HG03060 (cell line): Measurements from ENCODE around the gene KCNT2.
A peak's percentile ranks its signal among the peaks of the same experiment; 100 is the strongest.

Experiments
- ATAC-seq: cut with Tn5 transposase; IDR thresholded peaks from one replicate; pipeline ENCODE4 v1.9.1; 2021; ENCODE audit warnings: low read depth, moderate number of reproducible peaks; ENCODE audit not compliant: unreplicated experiment

Gene KCNT2

DNA sequence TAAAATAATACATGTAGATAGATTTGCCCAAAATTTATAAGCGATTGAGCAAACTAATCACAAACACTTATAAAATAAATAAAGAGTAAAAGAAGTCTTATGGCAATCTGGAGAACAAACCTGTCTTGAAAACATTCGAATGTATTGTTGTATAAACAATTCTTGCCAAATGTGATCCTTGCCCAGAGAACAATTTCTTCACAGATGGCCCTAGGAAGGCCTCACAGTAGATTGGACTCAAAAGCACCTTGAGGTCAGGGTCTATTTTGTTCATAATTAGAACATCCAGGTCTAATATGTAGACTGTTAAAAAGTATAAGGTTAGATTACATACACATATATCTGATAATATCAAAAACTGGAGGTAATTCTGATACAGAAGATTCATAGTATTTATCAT, 202.4 kb downstream of the KCNT2 start:
- ATAC-seq: no peak

DNA sequence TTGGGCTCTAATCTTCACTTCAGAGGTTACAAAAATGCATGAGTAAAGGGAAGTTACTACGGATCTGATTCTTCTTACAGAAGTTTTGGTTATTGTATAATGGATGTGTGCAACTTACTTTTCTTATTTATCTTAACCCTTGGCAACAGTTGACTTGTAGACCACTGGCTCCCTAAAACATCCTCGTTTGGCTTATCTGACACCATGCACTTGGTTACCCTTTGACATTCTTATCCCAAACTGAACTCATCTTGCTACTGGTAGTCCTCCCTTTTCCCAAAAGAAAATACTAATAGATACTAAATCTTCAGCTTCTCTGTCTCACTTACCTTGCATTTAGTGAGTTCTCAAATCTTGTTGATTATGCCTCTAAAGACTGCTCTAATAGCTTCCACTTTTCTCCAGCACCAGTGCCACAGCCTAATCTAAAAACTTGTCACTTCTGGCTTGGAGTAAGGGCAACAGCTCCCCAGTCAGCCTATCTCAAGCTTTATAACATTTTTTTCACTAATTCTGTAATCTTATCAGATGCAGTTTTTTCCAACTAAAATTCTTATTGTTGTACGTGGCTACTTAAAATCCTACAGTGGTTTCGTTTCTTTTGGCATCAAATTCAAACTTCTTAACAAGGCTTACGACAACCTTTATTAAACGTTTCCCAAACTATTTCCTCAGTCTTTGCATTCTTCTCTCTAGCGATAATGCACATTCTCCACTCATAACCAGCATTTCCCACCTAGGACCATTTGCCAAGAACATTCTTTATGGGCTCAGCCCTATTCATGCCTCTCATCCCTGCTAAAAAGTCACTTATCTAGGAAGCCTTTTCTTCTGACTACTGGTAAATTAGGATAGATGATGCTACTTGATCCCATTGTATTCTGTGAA, 204.2 kb downstream of the KCNT2 start:
- ATAC-seq: no peak

DNA sequence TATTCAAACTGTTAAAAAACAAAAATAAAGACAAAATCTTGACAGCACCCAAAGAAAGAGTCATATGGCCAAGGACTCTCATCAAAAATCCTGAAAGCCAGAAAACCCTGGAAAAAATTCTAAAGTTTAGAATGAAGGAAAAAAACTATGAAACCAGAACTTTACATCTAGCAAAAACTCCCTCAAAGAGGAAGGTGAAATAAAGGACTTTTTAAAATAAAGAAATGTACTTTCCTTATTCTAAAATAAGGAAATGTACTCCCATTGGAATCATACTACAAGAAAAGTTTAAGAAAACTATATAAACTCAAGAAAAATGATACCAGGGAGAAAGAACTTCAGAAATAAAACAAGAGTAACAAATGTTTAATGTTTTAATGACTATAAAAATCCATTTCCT, 206.3 kb downstream of the KCNT2 start:
- ATAC-seq: no peak

DNA sequence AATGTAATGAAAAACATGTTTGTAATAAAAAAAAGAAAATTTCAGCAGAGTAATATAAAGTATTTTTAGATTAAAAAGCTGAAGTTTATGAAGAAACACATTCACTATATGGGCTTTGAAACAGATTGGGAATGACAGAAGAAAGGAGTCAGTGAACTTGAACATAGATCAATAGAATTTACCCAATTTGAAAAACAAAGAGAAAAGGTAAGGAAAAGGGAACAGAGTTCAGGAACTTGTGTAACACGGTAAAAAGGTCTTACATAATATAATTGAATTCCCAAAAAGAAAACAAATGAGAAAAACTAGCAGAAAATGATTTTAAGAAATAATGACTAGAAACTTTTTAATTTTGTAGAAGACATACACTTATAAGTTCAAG, 206.8 kb downstream of the KCNT2 start:
- ATAC-seq: no peak

DNA sequence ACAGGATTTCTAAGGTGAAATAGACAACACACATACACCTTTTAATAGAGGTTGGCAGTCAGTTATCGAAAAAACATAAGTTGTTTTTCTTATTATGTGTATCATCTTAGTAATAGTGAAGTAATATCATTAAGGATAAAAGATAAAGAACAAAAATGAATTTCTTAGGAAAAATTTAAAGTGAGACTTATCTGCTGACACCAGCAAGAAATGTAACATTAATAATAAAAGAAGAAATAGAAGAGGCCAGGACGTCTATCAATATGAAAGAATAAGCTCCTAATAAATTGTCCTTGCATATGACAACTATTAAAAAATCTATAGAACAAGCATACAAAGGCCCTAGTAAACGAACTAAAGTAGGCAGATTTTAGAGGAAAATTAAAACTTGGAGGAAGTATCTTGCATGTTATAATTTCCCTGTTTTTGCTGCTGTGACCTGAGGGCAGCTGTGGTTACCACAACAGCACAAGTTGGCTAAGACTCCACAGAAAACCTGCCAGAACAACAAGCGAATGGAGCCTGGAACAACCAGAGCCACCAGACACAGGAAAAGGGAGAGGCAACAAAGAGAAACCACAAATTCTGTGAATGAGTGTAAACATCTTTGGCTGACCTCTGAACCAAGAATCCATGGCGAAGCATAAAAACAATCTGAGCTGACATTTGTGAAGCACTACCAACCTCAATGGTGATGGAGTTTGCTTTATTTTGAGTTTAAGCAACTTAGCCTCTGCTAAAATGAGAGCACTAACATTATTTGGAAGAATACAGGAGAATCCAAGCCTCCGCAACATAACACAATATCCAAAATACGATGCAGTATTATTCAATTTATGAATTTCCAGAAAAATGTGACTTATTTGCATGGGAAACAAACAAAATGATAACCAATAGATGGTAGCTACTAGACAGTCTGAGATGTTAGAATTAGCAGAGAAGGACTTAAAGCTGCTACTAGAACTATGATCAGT, 207.5 kb downstream of the KCNT2 start:
- ATAC-seq: no peak

DNA sequence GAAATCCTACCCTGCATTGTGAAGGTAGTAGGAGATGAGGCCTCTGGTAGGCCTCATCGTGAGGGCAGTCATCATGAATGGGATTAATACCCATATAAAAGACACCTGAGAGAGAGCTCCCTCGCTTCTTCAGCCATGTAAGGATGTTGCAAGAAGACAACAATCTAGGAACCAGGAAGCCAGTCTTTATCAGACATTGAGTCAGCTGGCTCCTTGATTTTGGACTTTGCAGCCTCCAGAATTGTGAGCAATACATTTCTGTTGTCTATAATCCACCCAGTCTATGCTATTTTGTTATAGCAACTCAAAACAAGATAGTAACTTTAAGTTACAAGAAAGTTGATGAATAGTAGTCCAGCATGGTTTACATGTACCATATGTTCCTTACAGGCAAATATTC, 208.5 kb downstream of the KCNT2 start:
- no peak for ATAC-seq

DNA sequence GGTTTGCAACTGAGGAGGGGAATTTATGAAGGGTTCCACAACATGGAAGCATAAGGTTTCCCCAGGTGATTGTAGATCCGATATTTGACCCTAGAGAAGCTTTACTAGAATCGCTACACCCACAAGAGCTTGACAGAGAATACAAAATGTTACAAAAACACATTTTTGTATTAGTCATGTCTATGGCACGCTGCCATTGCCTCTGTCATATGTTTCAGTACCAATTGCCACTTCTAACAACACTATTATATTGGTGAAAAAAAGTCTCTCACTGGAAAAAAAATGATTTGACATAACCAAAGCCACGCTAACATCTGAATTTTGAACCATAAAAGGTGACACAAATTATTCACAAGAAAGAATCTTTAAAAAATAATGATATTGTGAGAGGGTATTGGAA, 214.5 kb downstream of the KCNT2 start:
- no peak for ATAC-seq

DNA sequence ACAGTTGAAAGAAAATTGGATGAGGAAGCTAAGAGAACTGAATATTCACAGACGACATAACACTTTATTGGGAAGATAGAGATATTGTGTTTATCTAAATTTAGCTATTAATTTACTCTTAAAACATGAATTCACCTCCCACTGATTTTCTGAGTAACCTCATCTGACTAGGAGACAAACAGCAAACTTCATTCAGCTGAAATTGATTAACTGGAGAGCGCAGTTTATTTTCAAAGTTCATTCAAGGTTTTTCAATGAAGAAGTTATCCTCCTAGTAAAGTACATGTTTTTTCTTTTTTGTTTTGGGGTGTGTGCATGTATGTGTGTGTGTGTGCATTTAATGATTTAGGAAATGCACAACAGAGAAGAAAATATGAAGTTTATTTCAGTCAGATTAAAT, 215.0 kb downstream of the KCNT2 start:
- ATAC-seq: no peak

DNA sequence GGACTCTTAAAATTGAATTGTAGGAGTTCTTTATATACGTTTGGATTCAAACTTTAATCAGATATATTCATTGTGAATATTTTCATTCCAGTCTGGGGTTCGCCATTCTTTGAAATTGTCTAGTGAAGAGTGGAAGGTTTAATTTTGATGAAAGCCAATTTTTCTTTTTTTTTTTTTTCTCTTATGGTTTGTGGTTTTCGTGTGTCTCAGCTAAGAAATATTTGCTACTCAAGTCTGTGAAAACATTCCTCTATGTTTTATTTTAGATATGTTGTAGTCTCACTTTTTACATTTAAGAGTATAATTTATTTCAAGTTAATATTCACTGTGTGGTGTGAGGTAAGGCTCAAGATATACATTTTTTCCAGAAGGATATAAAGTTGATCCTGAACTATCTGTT, 220.5 kb downstream of the KCNT2 start:
- no peak for ATAC-seq

DNA sequence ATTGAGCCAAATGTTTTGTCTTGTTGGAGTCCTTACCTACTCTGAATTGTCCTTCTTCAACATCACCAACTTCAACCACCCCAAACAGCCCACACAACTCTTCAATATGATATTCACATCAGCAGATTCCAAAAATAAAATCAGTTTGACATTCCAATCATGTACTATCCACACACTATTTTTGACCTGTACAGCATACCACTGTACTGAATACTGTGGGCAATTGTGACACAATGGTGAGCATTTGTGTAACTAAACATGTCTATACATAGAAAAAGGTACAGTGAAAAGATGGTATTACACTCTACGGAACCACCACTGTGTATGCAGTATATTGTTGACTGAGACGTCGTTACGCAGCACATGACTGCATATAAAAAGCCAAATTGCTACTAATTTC, 223.1 kb downstream of the KCNT2 start:
- no peak for ATAC-seq

DNA sequence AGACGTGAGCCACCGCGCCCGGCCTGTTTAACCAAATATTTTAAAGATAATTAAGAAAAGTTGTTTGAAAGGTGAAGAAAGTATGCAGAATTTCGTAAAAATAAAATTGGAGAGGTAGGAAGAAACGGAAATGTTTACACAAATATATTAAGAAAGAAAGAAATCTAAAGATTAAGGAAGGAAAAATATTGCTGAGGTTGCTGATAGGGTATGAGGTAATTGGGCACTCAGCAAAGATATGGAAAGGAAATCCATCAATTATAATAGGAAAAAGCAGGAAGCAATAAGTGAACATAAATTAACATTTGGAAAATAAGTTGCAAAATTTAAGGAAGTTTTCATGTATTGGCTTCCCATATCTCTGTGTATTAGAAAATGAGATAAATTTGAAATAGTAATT, 225.9 kb downstream of the KCNT2 start:
- no peak for ATAC-seq

DNA sequence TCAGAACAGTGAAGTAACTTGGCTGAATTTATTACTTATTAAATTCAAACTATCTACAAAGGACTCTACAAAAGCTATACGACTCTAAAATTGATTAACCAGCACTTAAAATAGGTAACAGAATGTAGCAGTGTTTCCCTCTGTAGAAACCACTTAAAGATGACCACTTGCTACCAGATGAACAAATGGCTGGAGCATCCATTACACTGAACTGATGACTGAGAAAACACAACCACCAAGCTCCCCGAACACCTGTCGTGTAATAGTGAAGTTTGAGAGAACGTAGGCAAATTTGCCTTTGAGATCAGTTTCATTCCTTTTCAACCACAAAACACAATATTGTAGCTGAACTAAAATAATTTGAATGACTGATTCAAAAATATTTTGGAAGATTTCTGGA, 226.7 kb downstream of the KCNT2 start:
- ATAC-seq: no peak

DNA sequence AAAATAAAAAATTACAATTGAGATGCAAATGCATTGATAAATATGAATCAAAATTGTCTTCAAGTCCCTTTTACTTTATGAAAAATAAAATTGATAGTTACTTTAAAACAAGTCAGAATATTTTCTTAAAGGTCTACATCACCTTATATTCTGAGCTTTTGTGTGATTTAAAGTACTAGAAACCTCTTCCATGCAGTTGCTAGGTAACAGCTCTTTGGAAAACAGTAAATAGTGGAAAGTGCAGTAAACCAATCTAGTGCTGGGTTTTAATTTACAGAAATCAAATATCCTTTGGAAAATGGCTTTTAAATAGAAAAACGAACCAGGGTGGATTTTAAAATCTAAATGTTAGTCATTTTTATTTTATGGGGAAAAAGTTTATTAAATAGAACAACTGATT, 227.9 kb downstream of the KCNT2 start:
- ATAC-seq: no peak

DNA sequence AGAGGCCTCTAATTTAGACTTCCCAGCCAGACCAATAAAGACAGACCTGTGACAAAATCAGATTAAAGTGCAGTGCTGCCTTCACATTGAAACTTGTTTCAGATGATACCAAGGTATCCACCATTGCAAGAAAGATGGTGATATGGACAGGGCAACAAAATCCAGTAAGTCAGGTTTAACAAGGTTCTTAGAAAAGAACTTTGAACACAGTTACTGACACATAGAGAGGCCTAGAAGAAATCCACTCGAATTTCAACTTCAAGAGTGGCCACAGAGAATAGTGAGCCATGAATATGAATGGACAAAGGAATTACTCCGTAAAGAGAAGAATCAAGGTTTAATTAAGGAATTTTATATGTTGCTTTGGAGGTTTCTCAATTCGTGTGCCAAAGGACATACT, 230.4 kb downstream of the KCNT2 start:
- no peak for ATAC-seq

DNA sequence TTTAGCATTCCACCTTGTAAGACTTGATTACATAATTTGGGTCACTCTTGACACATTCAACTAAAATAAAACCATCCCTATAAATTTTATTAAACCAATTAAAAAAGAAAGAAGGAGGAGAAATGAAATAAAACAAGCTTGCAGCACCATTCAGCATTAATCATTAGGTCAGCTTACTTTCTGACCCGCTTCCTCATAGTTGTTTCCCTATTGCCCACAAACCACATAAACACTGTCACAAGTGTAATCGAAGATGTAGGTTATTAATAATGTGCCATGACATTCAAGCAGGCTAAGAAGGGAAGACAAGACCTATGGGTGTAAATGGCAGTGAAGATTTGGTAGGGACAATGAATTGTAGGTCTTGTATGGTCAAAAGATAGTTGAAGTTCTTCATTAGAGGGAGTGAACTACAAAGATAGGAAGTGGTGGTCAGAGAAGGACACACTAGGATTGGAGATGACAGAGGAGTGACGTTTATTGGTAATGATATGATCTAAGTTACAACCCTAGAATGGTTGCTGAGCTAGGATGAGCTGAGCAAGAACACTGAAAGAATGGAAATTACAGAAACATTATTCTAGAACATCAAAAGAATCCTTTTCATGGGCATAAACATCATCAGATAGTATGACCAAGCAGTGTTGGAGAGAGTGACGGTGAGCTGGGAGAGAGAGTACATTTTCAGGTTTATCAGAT, 231.5 kb downstream of the KCNT2 start:
- ATAC-seq: no peak

DNA sequence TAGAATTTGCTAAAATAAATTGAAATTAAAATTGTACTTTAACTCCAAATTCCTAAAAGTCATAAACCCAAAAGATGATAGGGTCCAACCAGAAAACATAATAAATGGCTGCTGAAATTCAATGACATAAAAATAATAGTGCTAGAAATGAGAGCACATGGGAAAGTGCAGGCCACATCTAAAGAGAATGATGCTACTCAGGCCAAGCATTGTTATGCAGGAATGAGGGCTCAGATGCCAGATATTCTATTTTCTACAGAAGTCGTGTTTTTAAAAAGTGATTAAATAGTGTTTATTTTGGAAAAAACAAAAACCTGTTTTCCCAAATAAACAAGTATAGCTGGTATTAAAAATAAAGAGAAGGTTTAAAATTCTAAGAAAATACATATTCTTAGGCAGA, 234.4 kb downstream of the KCNT2 start:
- no peak for ATAC-seq

DNA sequence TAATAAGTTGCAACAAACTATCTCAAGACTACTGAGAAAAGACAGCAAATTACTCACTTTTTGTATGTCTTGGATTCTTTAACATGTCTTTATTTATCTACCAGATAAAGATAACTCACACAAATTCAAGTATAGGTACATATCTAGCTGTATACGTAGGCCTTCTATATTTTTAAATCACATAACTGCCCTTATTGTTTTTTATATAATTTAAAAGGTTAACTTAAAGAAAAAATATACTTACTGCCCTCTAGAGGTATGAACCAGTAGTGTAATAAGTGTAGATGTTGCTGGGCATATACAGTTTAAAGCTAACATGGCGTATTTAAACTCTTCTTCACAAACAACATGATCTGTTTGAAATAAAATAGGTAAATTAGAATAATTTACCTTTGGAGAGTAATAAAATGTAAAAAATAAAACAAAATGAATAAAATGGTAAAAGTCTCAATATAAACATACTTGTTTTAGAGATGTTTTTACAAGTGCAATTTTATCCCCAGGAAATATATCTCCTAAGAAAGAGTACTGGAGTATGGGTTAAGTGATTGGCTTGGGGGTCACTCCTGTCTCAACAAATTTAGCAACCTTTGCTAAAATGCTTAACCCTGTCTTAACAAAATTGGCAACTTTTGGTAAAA, 235.2 kb downstream of the KCNT2 start:
- peak; percentile 65 for ATAC-seq

DNA sequence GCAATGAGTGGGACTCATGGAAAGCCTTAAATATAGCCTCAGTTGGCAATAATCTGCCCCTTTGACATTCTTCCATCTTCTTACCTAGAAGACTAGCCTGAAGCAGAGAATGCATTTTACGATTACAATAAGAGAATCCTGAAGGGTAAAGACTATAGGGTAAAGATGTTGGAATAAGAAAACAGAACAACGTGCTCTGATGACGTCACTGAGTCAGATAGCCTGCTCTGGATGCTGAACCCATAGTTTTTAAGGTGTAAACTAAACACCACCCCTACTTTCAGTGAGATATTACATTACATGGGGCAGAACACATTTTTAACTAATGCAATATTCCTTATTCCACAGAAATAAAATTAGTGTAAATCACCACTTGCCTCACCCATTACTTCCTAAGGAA, 240.4 kb downstream of the KCNT2 start:
- ATAC-seq: no peak

DNA sequence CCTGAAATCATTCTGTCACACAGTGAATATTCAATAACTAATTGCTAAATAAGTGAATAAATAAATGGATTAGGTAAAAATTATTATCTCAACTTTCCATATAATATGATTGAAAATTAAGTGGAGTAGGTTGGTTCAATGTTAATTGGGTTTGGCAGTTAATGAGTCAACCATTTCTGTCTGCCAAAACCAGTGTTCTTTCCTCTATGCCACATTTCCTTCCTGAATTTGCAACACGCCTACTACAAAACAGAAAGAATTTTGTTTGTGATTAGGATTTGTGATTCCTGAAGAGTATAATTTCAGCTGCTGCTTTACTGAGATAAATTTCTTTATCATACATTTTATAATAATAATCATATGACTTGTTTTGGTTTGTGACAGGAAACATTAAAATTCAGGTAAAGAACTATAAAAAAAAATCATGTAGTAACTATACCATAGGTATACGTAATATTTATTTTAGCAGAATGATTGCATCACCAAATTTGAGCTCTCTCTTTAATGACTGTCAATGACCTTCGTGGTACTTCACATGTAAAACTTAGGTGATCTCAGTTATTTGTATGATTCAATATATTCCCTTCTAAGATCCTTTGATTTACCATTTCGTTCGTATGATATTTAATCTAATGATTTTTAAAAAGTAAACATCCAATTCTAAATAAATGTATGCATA, 241.3 kb downstream of the KCNT2 start:
- no peak for ATAC-seq

DNA sequence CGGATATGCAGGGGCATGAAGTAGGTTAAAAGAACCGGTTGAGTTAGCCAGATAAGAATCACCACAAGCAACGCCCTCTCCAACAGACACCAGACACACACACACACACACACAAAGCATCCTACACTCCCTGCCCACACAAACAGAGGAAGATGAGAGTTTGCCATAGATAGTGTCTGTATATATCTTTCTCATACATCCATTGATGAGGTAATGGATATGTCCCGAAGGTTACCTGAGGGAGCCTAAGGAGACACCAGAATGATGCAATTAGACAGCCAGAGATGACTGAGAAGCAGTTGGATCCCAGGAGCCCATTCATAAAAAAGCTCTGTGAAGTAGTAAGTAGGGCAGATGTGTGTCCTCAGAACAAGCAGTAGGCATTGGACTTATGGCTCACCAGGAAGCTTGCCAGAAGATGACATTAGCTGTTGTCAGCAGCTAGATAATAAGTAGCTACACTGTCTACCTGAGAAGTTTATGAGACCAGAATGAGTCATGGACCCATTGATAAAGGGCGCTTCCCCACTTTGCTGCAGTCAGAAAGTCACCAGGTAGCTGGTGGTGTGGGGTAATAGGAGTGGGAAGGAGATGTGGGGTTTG, 247.0 kb downstream of the KCNT2 start:
- ATAC-seq: no peak
